Natural killer cell treated with Interleukin-12 subunit alpha and Interleukin-12 subunit beta and Interleukin-15 and Interleukin-18, amount 100 ng/mL, for 72 hours (primary cell): ENCODE data around the gene SDE2. TPM values are rescaled to one million over a fixed set of nuclear protein-coding genes. Genes with fewer than 3 reads are reported as not detected.
"Not testable (repeated sequence)": the region's sequence is repeated elsewhere in the genome, so short reads cannot be mapped to it uniquely, and the experiment has no call there.

Experiments used
- ATAC-seq, 2 donors: fragments of 150-1000 bp; cut with Tn5 transposase in 1 of 2; sonication (Bioruptor Pico), chemical (Tn5 transposase) in 1 of 2; 2 replicates each; pipeline ENCODE4 v1.10.0; 2021
- DNase-seq: peaks from one replicate; pipeline ENCODE4 v3.0.0; 2022; ENCODE audit warnings: low spot score
- H3K27ac Mint-ChIP-seq, 2 donors: 1 replicate in 1 of 2; 2 replicates in 1 of 2; pipeline ENCODE4 v1.8.0; 2022; ENCODE audit warnings: mixed read lengths in 2 of 2, mild to moderate bottlenecking in 1 of 2, moderate library complexity in 1 of 2
- H3K27me3 Mint-ChIP-seq, 2 donors: 1 replicate in 1 of 2; 2 replicates in 1 of 2; pipeline ENCODE4 v1.8.0; 2022; ENCODE audit warnings: mixed read lengths in 2 of 2
- H3K36me3 Mint-ChIP-seq: one replicate; pipeline ENCODE4 v1.8.0; 2022; ENCODE audit warnings: mixed read lengths
- H3K4me1 Mint-ChIP-seq, 2 donors: 1 replicate in 1 of 2; 2 replicates in 1 of 2; pipeline ENCODE4 v1.8.0; 2022; ENCODE audit warnings: low read depth in 2 of 2, mixed read lengths in 2 of 2, mild to moderate bottlenecking in 1 of 2
- H3K4me3 Mint-ChIP-seq: one replicate; pipeline ENCODE4 v1.8.0; 2022; ENCODE audit warnings: mixed read lengths
- H3K9me3 Mint-ChIP-seq: 2 replicates; pipeline ENCODE4 v1.8.0; 2022; ENCODE audit warnings: mixed read lengths
- total RNA-seq, 2 donors: library from RNA; stranded (reverse); gene quantifications; one replicate each; pipeline ENCODE4 v1.2.3, GENCODE V29; 2022

Gene SDE2
- total RNA-seq, 2 donors from 2014 or later: 25.5 to 30.4 TPM

DNA sequence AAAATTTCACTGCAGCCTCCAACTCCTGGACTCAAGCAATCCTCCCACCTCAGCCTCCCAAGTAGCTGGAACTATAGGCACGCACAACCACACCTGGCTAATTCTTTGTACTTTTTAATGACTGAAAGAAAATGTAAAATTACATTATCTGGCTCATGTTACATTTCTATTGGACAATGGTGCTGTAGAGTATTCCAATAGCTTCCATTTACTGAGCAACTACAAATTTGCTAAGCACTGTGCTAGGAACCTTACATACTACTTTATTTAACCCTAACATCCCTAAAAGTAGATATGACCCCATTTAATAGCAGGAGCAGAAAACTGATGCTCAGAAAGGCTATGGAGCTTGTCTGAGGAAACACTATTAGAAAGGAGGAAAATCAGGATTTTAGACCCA lies 19.7 kb downstream of the SDE2 start:
- ATAC-seq: no peak
- no peak for DNase-seq
- peaks cover 21% of the 10 kb centered on the region for H3K36me3 Mint-ChIP-seq
- H3K4me1 Mint-ChIP-seq: peaks cover 15 to 24% of the 10 kb centered on the region in 2 donors
- no peak overlapping the region for H3K4me3 Mint-ChIP-seq
- no peaks in the 10 kb centered on the region for H3K27me3 Mint-ChIP-seq
- H3K9me3 Mint-ChIP-seq: no peaks in the 10 kb centered on the region
- peak overlapping the region in 1 of 2 donors; percentile 11 for H3K27ac Mint-ChIP-seq

DNA sequence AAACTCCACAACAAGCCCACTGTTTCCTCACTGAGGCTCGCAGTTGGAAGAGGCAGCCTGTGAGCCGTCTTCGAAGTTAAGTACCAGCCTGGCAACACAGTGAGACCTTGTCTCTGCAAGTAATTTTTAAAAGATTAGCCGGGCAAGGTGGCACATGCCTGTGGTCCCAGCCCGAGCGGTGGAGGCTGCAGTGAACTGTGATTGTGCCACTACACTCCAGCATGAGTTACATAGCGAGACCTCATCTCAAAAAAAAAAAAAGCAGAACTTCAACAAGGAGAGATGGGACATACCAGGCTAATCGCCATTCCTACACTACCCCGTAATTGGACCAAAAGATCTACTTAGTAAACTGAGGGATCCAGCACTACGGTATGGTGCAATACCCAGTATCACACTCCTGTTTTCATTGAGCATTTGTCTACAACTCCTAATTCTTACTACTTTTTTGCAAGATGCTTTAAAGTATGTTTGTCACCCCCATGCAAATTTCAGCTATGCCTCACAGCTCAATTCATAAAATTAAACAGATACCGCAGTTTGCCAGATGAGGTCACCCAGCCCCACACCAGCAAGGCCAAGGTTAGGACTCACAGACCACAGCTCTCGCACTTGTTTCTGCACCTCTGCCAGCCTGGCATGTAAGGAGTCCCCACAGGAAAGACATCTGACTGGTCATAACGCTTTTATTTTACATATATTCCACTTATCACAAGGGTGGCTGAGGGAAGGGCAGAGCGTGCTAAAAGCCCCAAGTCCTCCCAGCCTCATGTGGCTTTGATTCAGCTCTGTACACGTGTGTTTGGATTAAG lies 21.0 kb downstream of the SDE2 start:
- Mint-ChIP-seq H3K4me3 (peak overlapping the region; percentile 34), H3K4me1 (peaks cover 15 to 24% of the 10 kb centered on the region in 2 donors), H3K36me3 (peaks cover 12% of the 10 kb centered on the region), H3K9me3 (no peaks in the 10 kb centered on the region), H3K27ac (peak overlapping the region; percentile 18 to 24), H3K27me3 (no peaks in the 10 kb centered on the region)
- peak; percentile 95 for ATAC-seq
- peak; percentile 82 for DNase-seq

DNA sequence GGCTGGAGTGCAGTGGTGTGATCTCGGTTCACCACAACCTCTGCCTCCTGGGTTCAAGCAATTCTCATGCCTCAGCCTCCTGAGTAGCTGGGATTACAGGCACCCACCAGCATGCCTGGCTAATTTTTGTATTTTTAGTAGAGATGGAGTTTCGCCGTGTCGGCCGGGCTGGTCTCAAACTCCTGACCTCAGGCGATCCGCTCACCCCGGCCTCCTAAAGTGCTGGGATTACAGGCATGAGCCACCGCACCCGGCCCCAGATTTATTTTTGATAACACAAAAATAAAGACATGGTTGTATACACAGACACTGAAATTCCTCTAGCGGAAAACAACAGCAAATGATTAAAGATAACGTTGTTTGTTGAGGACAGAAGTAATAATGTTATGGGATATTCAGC lies 24.0 kb downstream of the SDE2 start:
- not testable (repeated sequence) for H3K27me3 Mint-ChIP-seq, ATAC-seq, H3K27ac Mint-ChIP-seq

DNA sequence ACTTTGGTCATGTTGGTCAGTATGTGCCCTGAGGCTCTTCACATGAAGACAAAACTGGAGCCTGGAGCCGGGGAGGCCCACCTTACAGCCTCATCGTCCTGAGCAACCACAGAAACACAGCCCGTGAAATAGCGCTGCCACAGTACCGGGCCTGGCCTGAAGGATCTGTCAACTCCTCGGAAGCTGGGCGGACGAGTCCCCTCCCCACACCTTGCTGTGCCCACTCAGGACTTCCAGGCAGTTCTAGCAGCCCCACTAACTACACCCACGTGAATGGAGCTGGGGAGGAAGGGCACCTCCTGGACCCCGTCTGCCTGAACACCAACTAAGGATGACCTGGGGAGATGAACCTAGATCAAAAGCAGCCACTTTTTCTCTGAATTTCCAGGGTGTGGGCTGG lies 24.7 kb downstream of the SDE2 start:
- no peak for DNase-seq
- no peak overlapping the region for H3K4me3 Mint-ChIP-seq
- no peak overlapping the region for H3K27ac Mint-ChIP-seq
- ATAC-seq: no peak
- H3K4me1 Mint-ChIP-seq: peaks cover 10 to 17% of the 10 kb centered on the region in 2 donors
- H3K36me3 Mint-ChIP-seq: no peaks in the 10 kb centered on the region
- H3K27me3 Mint-ChIP-seq: no peaks in the 10 kb centered on the region
- H3K9me3 Mint-ChIP-seq: no peaks in the 10 kb centered on the region

More for the DNA sequence above, 24.0 kb downstream of the SDE2 start:
- peaks cover 15 to 20% of the 10 kb centered on the region in 2 donors for H3K4me1 Mint-ChIP-seq
- H3K9me3 Mint-ChIP-seq, H3K4me3 Mint-ChIP-seq, DNase-seq, H3K36me3 Mint-ChIP-seq: not testable (repeated sequence)

DNA sequence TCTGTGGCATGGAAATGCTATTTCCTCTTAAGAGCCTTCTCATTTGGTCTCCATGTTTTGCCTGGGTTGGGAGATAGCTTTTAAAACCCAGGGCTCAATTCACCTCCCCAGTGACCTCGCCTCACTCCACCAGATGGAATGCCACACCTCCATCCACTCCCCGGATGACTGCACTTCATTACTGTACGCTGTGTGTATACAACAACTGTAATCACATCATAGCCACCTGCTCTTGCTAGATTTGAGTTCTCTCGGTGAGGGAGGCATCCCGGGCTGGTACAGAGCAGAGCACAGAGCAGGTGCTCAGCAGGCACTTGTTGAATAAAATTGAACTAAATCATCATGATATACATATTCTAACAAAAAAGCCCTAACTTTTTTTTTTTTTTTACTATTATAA lies 26.0 kb downstream of the SDE2 start:
- H3K9me3 Mint-ChIP-seq: no peaks in the 10 kb centered on the region
- H3K27ac Mint-ChIP-seq: no peak overlapping the region
- H3K4me3 Mint-ChIP-seq: no peak overlapping the region
- DNase-seq: no peak
- peaks cover 3 to 12% of the 10 kb centered on the region in 2 donors for H3K4me1 Mint-ChIP-seq
- no peaks in the 10 kb centered on the region for H3K27me3 Mint-ChIP-seq
- no peaks in the 10 kb centered on the region for H3K36me3 Mint-ChIP-seq
- no peak for ATAC-seq

DNA sequence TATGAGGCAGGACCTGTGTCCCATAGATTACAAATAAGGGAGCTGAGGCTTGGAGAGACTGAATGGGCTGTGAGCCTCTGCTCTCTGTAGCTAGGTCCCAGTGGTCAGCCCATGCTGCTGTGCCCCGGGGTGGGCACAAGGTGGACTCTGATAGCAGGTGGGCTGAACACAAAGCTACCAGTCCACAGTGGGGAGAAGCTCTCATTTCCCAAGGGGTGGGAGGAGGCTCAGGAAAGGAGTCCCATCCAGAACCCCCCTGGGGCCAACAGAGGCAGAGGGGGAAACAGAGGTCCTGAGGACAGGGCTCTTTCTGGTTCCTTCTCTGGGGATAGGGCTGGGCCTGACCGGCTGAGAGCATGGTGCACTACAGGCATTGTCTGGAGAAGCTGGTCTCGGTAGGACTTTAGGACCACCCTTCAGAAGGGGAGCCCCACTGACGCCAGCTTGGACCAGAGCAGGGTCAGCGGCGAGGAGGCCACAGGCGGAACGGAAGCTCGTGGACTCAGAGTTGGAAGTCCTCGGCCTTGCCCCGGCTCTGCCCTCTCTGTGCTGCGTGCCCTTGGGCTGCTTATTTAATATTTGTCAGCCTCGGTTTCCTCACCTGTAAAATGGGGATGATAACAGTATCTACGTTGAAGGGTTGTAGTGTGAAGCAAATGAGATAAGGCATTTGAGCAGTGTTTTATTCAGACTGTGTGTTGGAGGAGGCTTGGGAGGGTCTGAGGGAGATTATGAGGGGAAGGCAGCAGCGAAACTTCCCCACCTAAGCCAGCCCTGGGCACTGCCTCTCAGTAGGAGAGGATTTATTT lies 26.6 kb downstream of the SDE2 start:
- no peaks in the 10 kb centered on the region for H3K27me3 Mint-ChIP-seq
- H3K27ac Mint-ChIP-seq: peak overlapping the region in 1 of 2 donors; percentile 27
- DNase-seq (no peak), ATAC-seq (no peak)
- H3K9me3 Mint-ChIP-seq: no peaks in the 10 kb centered on the region
- no peaks in the 10 kb centered on the region for H3K36me3 Mint-ChIP-seq
- peaks cover 0 to 7% of the 10 kb centered on the region in 2 donors for H3K4me1 Mint-ChIP-seq
- no peak overlapping the region for H3K4me3 Mint-ChIP-seq

DNA sequence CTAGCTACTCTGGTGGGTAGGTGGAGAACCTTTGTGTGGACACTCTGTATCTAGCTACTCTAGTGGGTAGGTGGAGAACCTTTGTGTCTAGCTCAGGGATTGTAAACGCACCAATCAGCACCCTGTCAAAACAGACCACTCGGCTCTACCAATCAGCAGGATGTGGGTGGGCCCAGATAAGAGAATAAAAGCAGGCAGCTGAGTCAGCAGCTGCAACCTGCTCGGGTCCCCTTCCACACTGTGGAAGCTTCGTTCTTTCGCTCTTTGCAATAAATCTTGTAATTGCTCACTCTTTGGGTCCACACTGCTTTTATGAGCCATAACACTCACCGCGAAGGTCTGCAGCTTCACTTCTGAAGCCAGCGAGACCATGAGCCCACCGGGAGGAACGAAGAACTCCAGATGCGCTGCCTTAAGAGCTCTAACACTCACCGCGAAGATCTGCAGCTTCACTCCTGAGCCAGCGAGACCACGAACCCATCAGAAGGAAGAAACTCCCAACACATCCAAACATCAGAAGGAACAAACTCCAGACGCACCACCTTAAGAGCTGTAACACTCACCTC lies 28.5 kb downstream of the SDE2 start:
- H3K36me3 Mint-ChIP-seq, ATAC-seq, H3K9me3 Mint-ChIP-seq, H3K27ac Mint-ChIP-seq, DNase-seq, H3K4me3 Mint-ChIP-seq, H3K4me1 Mint-ChIP-seq, H3K27me3 Mint-ChIP-seq: not testable (repeated sequence)

DNA sequence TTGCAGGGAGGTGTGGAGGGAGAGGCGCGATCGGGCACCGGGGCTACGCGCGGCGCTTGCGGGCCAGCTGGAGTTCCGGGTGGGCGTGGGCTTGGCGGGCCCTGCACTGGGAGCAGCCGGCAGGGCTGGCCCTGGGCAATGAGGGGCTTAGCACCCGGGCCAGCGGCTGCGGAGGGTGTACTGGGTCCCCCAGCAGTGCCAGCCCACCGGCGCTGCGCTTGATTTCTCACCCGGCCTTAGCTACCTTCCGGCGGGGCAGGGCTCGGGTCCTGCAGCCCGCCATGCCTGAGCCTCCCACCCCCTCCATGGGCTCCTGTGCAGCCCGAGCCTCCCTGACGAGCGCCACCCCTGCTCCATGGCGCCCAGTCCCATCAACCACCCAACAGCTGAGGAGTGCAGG lies 29.4 kb downstream of the SDE2 start:
- not testable (repeated sequence) for H3K36me3 Mint-ChIP-seq, H3K4me3 Mint-ChIP-seq, H3K27me3 Mint-ChIP-seq, H3K9me3 Mint-ChIP-seq, ATAC-seq, H3K4me1 Mint-ChIP-seq, DNase-seq, H3K27ac Mint-ChIP-seq

DNA sequence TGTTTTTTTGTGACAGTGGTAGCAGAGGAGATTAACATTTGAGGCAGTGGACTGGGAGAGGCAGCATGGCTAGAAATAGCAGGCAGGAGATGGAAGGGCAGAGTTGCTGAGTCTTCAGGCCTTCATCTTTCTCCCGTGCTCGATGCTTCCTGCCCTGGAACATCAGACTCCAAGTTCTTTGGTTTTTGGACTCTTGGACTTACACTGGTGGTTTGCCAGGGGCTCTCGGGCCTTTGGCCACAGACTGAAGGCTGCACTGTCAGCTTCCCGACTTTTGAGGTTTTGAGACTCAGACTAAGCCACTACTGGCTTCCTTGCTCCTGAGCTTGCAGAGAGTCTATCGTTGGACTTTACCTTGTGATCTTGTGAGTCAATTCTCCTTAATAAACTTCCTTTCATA lies 33.9 kb downstream of the SDE2 start:
- Mint-ChIP-seq H3K4me1 (peaks cover 0 to 2% of the 10 kb centered on the region in 2 donors), H3K27ac (no peak overlapping the region), H3K4me3 (no peak overlapping the region), H3K27me3 (peaks cover 0 to 2% of the 10 kb centered on the region in 2 donors), H3K36me3 (no peaks in the 10 kb centered on the region), H3K9me3 (no peaks in the 10 kb centered on the region)
- ATAC-seq: no peak
- no peak for DNase-seq

DNA sequence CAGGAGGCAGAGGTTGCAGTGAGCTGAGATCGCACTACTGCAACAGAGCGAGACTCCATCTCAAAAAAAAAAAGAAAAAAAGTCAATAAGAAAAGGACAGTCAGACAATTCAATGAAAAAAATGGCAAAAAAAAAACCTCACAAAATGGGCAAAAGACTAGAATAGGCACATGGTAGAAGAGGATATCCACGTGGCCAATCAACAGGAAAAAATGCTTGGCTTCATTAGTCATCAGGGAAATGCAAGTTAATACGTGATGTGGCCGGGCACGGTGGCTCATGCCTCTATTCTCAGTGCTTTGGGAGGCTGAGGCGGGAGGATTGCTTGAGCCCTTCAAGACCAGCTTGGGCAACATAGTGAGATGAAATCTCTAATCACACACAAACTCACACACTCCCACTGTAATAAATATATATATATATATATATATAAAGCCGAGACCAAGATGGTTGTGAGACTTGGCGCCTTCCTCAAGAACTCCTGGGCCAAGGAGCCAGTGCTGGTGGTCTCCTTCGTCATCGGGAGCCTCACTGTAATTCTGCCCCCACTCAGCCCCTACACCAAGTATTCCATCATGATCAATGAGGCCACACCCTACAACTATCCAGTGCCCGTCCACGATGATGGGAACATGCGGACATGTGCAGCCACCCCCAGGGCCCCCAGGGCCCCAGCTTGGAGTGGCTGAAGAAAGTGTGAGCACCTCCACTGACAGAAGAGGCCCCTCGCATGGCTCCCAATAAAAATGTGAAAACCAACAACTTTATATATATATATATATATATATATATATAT lies 35.2 kb downstream of the SDE2 start:
- peaks cover 0 to 2% of the 10 kb centered on the region in 2 donors for H3K27me3 Mint-ChIP-seq
- no peak for ATAC-seq
- H3K27ac Mint-ChIP-seq: no peak overlapping the region
- H3K4me3 Mint-ChIP-seq: no peak overlapping the region
- no peak for DNase-seq
- peaks cover 0 to 2% of the 10 kb centered on the region in 2 donors for H3K4me1 Mint-ChIP-seq
- no peaks in the 10 kb centered on the region for H3K9me3 Mint-ChIP-seq
- no peaks in the 10 kb centered on the region for H3K36me3 Mint-ChIP-seq

DNA sequence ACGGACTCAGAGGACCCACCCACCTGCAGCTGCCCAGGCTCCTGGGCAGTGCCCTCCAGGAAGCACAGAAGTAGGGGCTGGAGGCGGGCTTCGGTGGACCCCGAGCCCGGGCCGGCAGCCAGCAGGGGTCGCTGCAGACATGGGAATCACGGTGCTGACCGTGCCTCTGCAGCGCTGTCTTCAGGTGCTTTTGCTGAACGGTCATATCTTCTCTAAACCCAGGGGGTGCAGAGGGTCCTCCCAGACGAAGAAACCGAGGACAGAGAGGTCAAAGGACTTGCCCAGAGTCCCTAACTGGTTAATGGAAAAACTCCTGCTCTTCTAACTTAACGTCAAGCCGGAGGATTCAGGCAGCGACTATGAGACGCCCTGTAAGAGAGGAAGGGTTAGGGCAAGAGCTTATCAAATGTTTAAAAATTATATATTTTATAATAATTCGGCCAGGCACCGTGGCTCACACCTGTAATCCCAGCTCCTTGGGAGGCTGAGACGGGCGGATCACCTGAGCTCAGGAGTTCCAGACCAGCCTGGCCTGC lies 36.6 kb downstream of the SDE2 start:
- Mint-ChIP-seq H3K9me3 (no peaks in the 10 kb centered on the region), H3K27me3 (peaks cover 0 to 2% of the 10 kb centered on the region in 2 donors)

DNA sequence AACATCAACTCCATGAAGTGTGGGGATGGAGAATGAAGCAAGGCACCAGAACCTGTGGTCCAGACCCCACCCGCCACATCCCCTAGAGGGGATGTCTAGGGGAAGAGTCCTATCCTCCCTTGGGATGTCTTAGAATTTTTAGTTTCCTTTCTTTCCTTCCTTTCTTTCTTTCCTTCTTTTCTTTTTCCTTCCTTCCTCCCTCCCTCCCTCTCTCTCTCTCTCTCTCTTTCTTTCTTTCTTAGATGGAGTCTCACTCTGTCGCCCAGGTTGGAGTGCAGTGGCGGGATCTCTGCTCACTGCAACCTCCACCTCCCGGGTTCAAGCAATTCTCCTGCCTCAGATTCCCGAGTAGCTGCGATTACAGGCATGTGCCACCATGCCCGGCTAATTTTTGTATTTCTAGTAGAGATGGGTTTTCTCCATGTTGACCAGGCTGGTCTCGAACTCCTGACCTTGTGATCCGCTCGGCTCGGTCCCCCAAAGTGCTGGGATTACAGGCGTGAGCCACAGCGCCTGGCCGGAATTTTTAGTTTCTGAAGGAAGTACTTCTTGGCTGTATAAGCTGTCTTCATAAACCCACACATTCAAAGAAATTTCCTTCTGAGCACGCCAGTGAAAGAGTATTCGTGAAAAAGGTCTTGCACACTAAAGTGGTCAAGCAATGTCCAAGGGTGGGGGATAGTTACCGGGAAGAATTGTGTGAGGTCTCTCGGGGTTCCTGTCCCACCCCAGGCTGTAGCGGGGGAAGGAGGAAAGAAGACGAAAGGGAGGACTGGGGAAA lies 37.3 kb downstream of the SDE2 start:
- Mint-ChIP-seq H3K9me3 (no peaks in the 10 kb centered on the region), H3K4me3 (no peak overlapping the region), H3K27me3 (peaks cover 0 to 2% of the 10 kb centered on the region in 2 donors), H3K36me3 (no peaks in the 10 kb centered on the region), H3K27ac (no peak overlapping the region), H3K4me1 (peaks cover 0 to 2% of the 10 kb centered on the region in 2 donors)
- no peak for DNase-seq
- ATAC-seq: no peak

More for the DNA sequence above, 36.6 kb downstream of the SDE2 start:
- no peak overlapping the region for H3K27ac Mint-ChIP-seq
- peak; percentile 70 for DNase-seq
- no peaks in the 10 kb centered on the region for H3K36me3 Mint-ChIP-seq
- H3K4me3 Mint-ChIP-seq: no peak overlapping the region
- ATAC-seq: peak; percentile 82 to 83
- H3K4me1 Mint-ChIP-seq: peaks cover 0 to 2% of the 10 kb centered on the region in 2 donors
